AG04450 (cell line): ENCODE measurements around the gene TLR7. TPM values are rescaled to one million over a fixed set of nuclear protein-coding genes. Genes with fewer than 3 reads are reported as not detected.

Experiments
- CTCF ChIA-PET: fragments of 300-600, 350-600 bp; formaldehyde crosslinking; extraction: SDS; loops from one replicate; lab custom pipeline; 2022; ENCODE audit warnings: antibody characterized with exemption, inconsistent platforms; lab: Charles Lee
- POLR2A ChIA-PET: fragments of 350-600 bp; formaldehyde crosslinking; extraction: SDS; loops from one replicate; lab custom pipeline; 2021; ENCODE audit warnings: antibody characterized with exemption, inconsistent platforms; lab: Yijun Ruan, JAX
- DNase-seq: peaks from one replicate; pipeline ENCODE4 v3.0.0-alpha.2; 2011; ENCODE audit warnings: low read depth, low spot score
- H3K27ac ChIP-seq: one replicate; pipeline ENCODE4 v1.5.1; 2012; ENCODE audit warnings: low read depth, low read length, control low read depth
- H3K27me3 ChIP-seq: one replicate; pipeline ENCODE4 v1.6.0; 2012; ENCODE audit warnings: low read length; ENCODE audit not compliant: control insufficient read depth, insufficient read depth
- H3K4me3 ChIP-seq: 2 replicates; pipeline ENCODE4 v1.5.1; 2011; ENCODE audit warnings: mild to moderate bottlenecking, low read depth, low read length, control low read depth
- H3K9me3 ChIP-seq: 2 replicates; pipeline ENCODE4 v1.5.1; 2012; ENCODE audit warnings: low read length; ENCODE audit not compliant: control insufficient read depth, insufficient read depth
- CTCF ChIP-seq: IDR thresholded peaks from 2 replicates; pipeline ENCODE4 v1.5.1; 2011; ENCODE audit warnings: low read depth, low read length, control low read depth, inconsistent platforms
- polyA plus RNA-seq: library from polyadenylated mRNA; depleted of rRNA; stranded (reverse); fragments of >200 nt; gene quantifications from 2 replicates; pipeline ENCODE4 v1.2.3, GENCODE V29; 2011

TLR7 gene
- polyA plus RNA-seq, 1 experiment, result not detected

- DNase-seq, result no peak
- ChIA-PET CTCF (no interaction called here), POLR2A (no interaction called here)
- no peak for TF ChIP-seq CTCF
- H3K27me3 ChIP-seq, result no peaks in the 10 kb centered on the region
- no peak overlapping the region for H3K27ac ChIP-seq
- H3K4me3 ChIP-seq, result no peak overlapping the region
- H3K9me3 ChIP-seq, result no peaks in the 10 kb centered on the region
Measured at GRCh38 chrX:12919620-12920019, 52.7 kb downstream of the TLR7 start.

- DNase-seq, result no peak
- Histone ChIP-seq H3K9me3 (no peaks in the 10 kb centered on the region), H3K27ac (no peak overlapping the region), H3K4me3 (no peak overlapping the region), H3K27me3 (no peaks in the 10 kb centered on the region)
- POLR2A ChIA-PET, result no interaction called here
- CTCF ChIA-PET, result no interaction called here
- no peak for TF ChIP-seq CTCF
Measured at GRCh38 chrX:12920990-12921389, 54.1 kb downstream of the TLR7 start.

GRCh38 chrX:12921886-12922598, 55.2 kb downstream of the TLR7 start:
- Histone ChIP-seq H3K27me3 (no peaks in the 10 kb centered on the region), H3K4me3 (no peak overlapping the region), H3K27ac (no peak overlapping the region), H3K9me3 (no peaks in the 10 kb centered on the region)
- TF ChIP-seq CTCF, result no peak
- ChIA-PET POLR2A (no interaction called here), CTCF (no interaction called here)
- DNase-seq, result no peak

- POLR2A ChIA-PET, result no interaction called here
- DNase-seq, result no peak
- CTCF ChIA-PET, result no interaction called here
- Histone ChIP-seq H3K4me3 (no peak overlapping the region), H3K27me3 (no peaks in the 10 kb centered on the region), H3K9me3 (no peaks in the 10 kb centered on the region), H3K27ac (no peak overlapping the region)
- TF ChIP-seq CTCF, result no peak
Measured at GRCh38 chrX:12922599-12922919, 55.7 kb downstream of the TLR7 start.

GRCh38 chrX:12929701-12930100, 62.8 kb downstream of the TLR7 start:
- H3K27ac ChIP-seq, result no peak overlapping the region
- no peak for DNase-seq
- CTCF ChIA-PET, result interaction anchor here (1.3 kb wide), 1 partner anchor 17 kb away, joined by 6 read pairs; no protein-coding TSS in a partner anchor
- TF ChIP-seq CTCF, result no peak
- H3K27me3 ChIP-seq, result no peaks in the 10 kb centered on the region
- POLR2A ChIA-PET, result no interaction called here
- H3K4me3 ChIP-seq, result no peak overlapping the region
- H3K9me3 ChIP-seq, result no peaks in the 10 kb centered on the region
